ENCODE data around the gene JADE3.

The JADE3 gene

DNA sequence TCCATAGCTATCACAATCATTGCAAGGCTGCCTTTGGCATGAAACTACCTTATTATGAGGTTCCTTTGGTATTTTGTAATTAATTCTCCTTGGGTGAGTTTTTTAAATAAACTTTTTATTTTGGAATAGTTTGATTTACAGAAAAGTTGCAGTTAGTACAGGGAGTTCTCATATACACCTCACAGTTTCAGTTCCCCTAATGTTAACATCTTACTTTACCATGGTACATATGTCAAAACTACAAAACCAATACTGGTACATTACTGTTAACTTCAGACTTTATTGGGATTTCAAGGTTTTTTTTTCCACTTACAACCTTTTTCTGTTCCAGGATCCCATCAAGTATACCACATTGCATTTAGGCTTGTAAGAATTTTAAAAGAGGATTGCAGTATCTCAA, 114.0 kb downstream of the JADE3 start:
- H3K27ac ChIP-seq, result no peak overlapping the region
- TF ChIP-seq, protein P1, sequence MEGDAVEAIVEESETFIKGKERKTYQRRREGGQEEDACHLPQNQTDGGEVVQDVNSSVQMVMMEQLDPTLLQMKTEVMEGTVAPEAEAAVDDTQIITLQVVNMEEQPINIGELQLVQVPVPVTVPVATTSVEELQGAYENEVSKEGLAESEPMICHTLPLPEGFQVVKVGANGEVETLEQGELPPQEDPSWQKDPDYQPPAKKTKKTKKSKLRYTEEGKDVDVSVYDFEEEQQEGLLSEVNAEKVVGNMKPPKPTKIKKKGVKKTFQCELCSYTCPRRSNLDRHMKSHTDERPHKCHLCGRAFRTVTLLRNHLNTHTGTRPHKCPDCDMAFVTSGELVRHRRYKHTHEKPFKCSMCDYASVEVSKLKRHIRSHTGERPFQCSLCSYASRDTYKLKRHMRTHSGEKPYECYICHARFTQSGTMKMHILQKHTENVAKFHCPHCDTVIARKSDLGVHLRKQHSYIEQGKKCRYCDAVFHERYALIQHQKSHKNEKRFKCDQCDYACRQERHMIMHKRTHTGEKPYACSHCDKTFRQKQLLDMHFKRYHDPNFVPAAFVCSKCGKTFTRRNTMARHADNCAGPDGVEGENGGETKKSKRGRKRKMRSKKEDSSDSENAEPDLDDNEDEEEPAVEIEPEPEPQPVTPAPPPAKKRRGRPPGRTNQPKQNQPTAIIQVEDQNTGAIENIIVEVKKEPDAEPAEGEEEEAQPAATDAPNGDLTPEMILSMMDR (conservative IDR thresholded peaks at IDR 0.05), result no peak

DNA sequence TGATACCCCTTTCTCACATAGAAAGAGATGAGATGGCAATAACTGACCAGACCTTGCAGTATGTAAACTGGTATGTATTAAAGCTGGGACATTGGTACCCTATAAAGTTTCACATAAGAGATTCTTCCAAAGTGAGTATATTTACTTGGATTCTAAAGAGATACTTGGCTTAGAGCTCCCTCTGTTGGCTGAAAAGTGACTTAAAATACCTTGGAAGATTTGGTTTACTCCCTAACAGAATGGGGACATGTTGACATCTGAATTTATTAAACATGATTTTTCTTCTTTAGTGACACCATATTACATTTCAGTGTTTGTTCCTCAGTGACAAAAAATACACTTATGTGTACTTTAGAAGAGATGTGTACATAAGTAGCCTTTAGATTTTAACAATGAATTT, 118.1 kb downstream of the JADE3 start:
- TF ChIP-seq, protein P1 (conservative IDR thresholded peaks at IDR 0.05), result peak; percentile 77
- H3K27ac ChIP-seq, result no peak overlapping the region

DNA sequence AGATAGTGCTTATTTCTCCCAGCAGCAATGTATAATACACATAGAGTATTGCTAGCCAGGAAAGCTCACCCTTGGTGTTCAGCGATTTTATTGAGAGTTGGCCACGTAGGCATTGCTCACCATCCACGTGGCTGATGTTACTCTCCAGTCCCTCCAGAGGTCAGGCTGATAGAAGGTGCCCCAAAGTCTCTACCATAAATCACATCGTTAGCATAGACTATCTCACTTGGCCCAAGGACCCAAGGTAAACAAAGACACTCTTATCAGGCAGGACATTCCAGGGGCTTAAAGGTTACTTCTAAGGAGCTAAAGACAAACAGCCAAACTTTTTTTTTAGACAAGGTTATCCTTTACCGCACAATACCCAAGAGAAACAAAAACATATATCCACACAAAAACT, 135.8 kb downstream of the JADE3 start:
- H3K27ac ChIP-seq, result no peak overlapping the region; the same call in 1 of the 2 replicates
- TF ChIP-seq, protein P1 (conservative IDR thresholded peaks at IDR 0.05), result no peak

DNA sequence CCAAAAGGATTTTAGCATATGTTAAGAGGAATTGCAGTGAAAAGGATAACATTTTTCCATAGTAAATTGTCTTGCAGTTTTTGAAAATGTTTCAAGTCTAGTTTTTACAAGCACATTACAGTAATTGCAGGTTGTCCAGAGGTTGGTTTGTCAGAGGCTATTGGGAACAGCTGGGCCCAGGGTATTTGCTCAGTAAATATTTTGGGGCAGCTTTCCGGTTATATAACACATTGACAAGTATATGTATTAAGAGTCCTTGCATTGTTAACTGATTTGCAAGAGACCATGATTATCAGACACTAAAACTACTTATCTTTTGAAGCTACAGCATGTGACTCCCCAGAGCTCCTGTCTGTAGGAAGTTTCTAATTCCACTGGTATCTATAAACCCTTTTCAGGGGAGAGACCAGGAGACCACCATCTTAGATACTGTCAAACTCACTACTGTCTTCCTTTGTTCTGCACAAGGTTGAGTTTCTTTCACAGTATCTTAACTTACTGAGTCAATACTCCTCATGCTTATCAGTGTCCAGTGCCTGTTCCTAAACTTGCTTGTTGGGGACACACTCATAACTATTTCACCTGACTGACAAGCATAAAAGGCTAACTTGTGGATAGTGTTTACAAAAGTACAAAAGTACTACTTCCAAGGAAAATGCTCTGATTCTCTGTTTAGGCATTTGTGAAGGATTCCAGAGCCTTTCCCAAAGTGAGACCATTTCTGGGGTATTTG, 147.1 kb downstream of the JADE3 start:
- TF ChIP-seq, protein P1 (conservative IDR thresholded peaks at IDR 0.05), result no peak
- peak overlapping the region; percentile 36; the same call in 1 of the 2 replicates for H3K27ac ChIP-seq

DNA sequence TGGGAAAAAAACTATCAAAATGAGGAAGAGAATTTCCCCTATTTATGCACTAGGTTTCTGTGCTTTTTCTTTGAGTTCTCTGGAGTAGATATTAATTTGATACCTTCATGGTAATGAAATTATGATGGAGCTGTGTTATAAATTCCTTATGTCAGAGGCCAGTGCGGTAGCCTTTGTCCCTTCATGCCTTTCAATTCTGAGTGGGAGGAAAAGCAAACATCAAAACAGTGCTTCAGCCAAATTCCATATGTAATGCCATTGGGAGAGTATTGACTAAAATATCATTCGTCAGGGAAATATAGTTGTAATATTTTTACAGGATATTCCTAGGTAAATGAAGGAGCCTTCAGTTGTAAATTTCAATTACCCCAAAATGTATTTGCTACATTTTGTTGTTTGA, 148.5 kb downstream of the JADE3 start:
- H3K27ac ChIP-seq, result peak overlapping the region; percentile 36; the same call in 1 of the 2 replicates
- TF ChIP-seq, protein P1 (conservative IDR thresholded peaks at IDR 0.05), result no peak

DNA sequence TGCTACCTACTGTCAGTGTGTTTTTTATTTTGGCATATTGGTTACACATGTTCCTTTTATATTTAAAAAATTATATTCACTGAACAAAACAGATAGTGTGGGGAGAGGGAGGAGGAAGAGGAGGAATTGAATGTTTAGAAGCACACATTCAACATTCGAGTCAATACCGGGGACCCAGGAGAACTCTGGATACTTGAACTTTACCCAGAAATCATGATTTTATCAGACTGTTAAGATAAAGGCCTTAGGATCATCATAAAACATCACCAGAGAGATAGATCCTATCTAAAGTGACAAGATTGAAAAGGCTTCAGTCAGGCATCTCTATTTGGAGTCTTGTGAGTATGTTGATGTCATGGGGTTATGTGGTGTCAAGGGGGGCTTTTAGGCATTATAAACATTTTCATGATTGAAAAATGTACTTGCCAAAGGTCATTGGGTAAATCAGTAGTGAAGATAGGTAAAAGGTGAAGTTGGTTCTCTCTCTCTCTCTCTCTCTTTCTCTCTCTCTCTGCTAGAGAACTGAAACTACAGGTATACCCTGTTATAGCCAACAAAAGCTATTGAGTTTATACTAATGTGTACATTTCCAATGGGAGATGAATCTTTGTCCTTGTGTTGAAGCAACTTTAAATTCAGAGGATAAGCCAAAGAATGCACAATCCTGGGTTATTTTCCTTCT, 149.2 kb downstream of the JADE3 start:
- TF ChIP-seq, protein P1 (conservative IDR thresholded peaks at IDR 0.05), result no peak
- H3K27ac ChIP-seq, result no peak overlapping the region

DNA sequence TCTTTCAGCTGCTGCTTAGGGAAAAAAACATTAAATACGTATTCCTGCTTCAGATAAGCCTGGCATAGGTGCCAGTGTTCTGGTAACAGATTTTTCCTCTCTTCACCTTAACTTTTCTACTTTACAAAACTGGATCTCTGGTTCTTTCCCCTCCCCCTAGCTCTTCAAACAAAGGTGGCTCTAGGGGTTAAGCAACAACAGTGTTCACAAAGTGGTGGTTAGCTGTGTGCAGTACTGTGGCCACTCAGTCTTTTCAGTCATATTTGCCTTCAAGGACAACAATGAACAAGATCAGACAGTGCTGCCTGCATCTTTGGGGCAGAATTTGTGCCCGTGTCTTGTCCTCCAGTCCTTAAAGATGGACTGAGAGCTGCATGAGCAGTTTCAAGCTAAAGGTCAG, 151.0 kb downstream of the JADE3 start:
- TF ChIP-seq, protein P1 (conservative IDR thresholded peaks at IDR 0.05), result no peak

More for the DNA sequence above, 151.0 kb downstream of the JADE3 start:
- no peak overlapping the region for H3K27ac ChIP-seq

All from VCaP (cell line).